Activated gamma-delta T cell treated with Interleukin-2 at 50 U/mL for 16 hours (primary cell): ENCODE results near the gene B3GLCT.
"Not testable (repeated sequence)": the region's sequence is repeated elsewhere in the genome, so short reads cannot be mapped to it uniquely, and the experiment has no call there.

Experiments
- DNase-seq: peaks from one replicate; pipeline ENCODE4 v3.0.0-alpha.2; 2020

B3GLCT gene

GRCh38 chr13:31199849-31200636, at the start of gene B3GLCT:
B3GLCT (plus strand) TSS chr13:31199975; CDS start chr13:31200085, 110 bp downstream.
- peak; percentile 72 for DNase-seq

GRCh38 chr13:31150315-31150985, 49.3 kb upstream of the B3GLCT start:
- DNase-seq, result no peak

- DNase-seq, result no peak
Measured at GRCh38 chr13:31151837-31152236, 47.9 kb upstream of the B3GLCT start.

- no peak for DNase-seq
Measured at GRCh38 chr13:31154939-31155338, 44.8 kb upstream of the B3GLCT start.

GRCh38 chr13:31159306-31159705, 40.5 kb upstream of the B3GLCT start:
- no peak for DNase-seq

- peak; percentile 36 for DNase-seq
Measured at GRCh38 chr13:31160857-31161556, 38.8 kb upstream of the B3GLCT start.

GRCh38 chr13:31161557-31162150, 38.1 kb upstream of the B3GLCT start, which contains the start of gene HSPH1:
HSPH1 (minus strand) TSS chr13:31161904; CDS start chr13:31161582, 322 bp downstream.
- DNase-seq, result peak; percentile 98

- DNase-seq, result peak; percentile 93
Measured at GRCh38 chr13:31162151-31163008, 37.4 kb upstream of the B3GLCT start.

GRCh38 chr13:31166591-31166990, 33.2 kb upstream of the B3GLCT start:
- DNase-seq, result no peak

GRCh38 chr13:31167490-31167889, 32.3 kb upstream of the B3GLCT start:
- no peak for DNase-seq

- DNase-seq, result no peak
Measured at GRCh38 chr13:31168166-31168565, 31.6 kb upstream of the B3GLCT start.

- no peak for DNase-seq
Measured at GRCh38 chr13:31168736-31169135, 31.0 kb upstream of the B3GLCT start.

- DNase-seq, result no peak
Measured at GRCh38 chr13:31172001-31172400, 27.8 kb upstream of the B3GLCT start.

GRCh38 chr13:31172535-31172934, 27.2 kb upstream of the B3GLCT start:
- DNase-seq, result no peak

GRCh38 chr13:31174018-31174417, 25.8 kb upstream of the B3GLCT start:
- no peak for DNase-seq

- no peak for DNase-seq
Measured at GRCh38 chr13:31175847-31176532, 23.8 kb upstream of the B3GLCT start.

- DNase-seq, result not testable (repeated sequence)
Measured at GRCh38 chr13:31177813-31178495, 21.8 kb upstream of the B3GLCT start.

- DNase-seq, result no peak
Measured at GRCh38 chr13:31179241-31179640, 20.5 kb upstream of the B3GLCT start.

- no peak for DNase-seq
Measured at GRCh38 chr13:31179754-31180153, 20.0 kb upstream of the B3GLCT start.

GRCh38 chr13:31182987-31183386, 16.8 kb upstream of the B3GLCT start:
- no peak for DNase-seq

- DNase-seq, result no peak
Measured at GRCh38 chr13:31184451-31184850, 15.3 kb upstream of the B3GLCT start.
